Measurements from ENCODE around the gene WDFY4. TPM values are rescaled to one million over a fixed set of nuclear protein-coding genes. Genes with fewer than 3 reads are reported as not detected.

The WDFY4 gene
- total and polyA plus RNA-seq, 2 of the 4 experiments (the other 2 are of a cell fraction) = not detected

- Histone ChIP-seq H3K18ac (ENCODE audit: low read depth, low read length) (no peak overlapping the region), H3K14ac (replicated peaks; ENCODE audit: low read depth, low read length) (no peak overlapping the region), H3K4ac (ENCODE audit: low read depth, low read length) (no peak overlapping the region), H4K91ac (ENCODE audit: insufficient read depth, low read depth, low read length) (no peak overlapping the region), H2AK5ac (ENCODE audit: low read depth, low read length) (no peak overlapping the region), H3K9me1 (ENCODE audit: insufficient read depth, low read length) (no peaks in the 10 kb centered on the region), H4K8ac (ENCODE audit: low read depth in 2 of 2, low read length in 2 of 2) (no peak overlapping the region), H2BK5ac (ENCODE audit: low read depth, low read length, poor library complexity, severe bottlenecking) (no peak overlapping the region), H4K5ac (ENCODE audit: low read depth, low read length) (no peak overlapping the region), H3K23ac (ENCODE audit: low read depth, low read length) (no peak overlapping the region), H4K20me1 (ENCODE audit: insufficient read depth, low read length) (no peaks in the 10 kb centered on the region), H3K4me2 (ENCODE audit: low read depth, low read length) (no peak overlapping the region), H3K56ac (ENCODE audit: extremely low read depth, insufficient read depth, low read length) (no peak overlapping the region), H3K9ac (ENCODE audit: low read depth, low read length) (no peak overlapping the region), H2AFZ (replicated peaks; ENCODE audit: low read length, poor library complexity) (no peak overlapping the region), H3K27ac (ENCODE audit: insufficient read depth, low read length) (no peak overlapping the region), H3K36me3 (ENCODE audit: control insufficient read depth, insufficient read depth, low read length) (no peaks in the 10 kb centered on the region), H3K27me3 (ENCODE audit: control insufficient read depth, insufficient read depth, low read length) (peaks cover 12% of the 10 kb centered on the region), H3K79me1 (ENCODE audit: low read depth in 1 of 2, low read length in 2 of 2) (no peaks in the 10 kb centered on the region), H2AK9ac (replicated peaks; ENCODE audit: low read depth, low read length, poor library complexity) (no peak overlapping the region), H2BK120ac (ENCODE audit: low read depth, low read length) (no peak overlapping the region), H3K4me3 (ENCODE audit: insufficient read depth, low read depth, low read length) (no peak overlapping the region), H2BK20ac (ENCODE audit: low read depth, low read length) (no peak overlapping the region), H2BK15ac (ENCODE audit: low read depth, low read length) (no peak overlapping the region), H3K9me3 (ENCODE audit: control insufficient read depth, insufficient read depth, low read length) (no peaks in the 10 kb centered on the region), H3K4me1 (ENCODE audit: control insufficient read depth, insufficient read depth, low read length) (no peaks in the 10 kb centered on the region)
- intact Hi-C loops (cut with micrococcal nuclease) (no loop called here), dilution Hi-C loops (cut with HindIII; ENCODE audit: low sequenced_read_pairs, unreplicated experiment) (no loop called here), in situ Hi-C loops (cut with MboI; ENCODE audit: low sequenced_read_pairs) (no loop called here)
- ChIA-PET CTCF (no interaction called here), POLR2A (ENCODE audit: unreplicated experiment) (no interaction called here)
- WGBS, 2 experiments (ENCODE audit: extremely low coverage in 2 of 2, insufficient read length in 1 of 2) = 10% methylated on average over 2 of the region's 13 CpGs; no CpG with 5 or more reads in 1 of the 2 experiments
- ATAC-seq (ENCODE audit: low read depth) (no peak), DNase-seq (no peak)
- no TSS peak for BruUV-seq (replicated peaks)
- no peak for TF ChIP-seq RCOR1 (IDR thresholded peaks at IDR 0.05; ENCODE audit: insufficient replicate concordance, low read length)
- TF ChIP-seq RAD21 (IDR thresholded peaks at IDR 0.05; ENCODE audit: low read length) = no peak
- no peak for TF ChIP-seq FOS (IDR thresholded peaks at IDR 0.05; ENCODE audit: low read depth, low read length)
- TF ChIP-seq NFE2L2 (IDR thresholded peaks at IDR 0.05; ENCODE audit: low read depth, low read length) = no peak
- no peak for TF ChIP-seq CEBPB (IDR thresholded peaks at IDR 0.05; ENCODE audit: low read depth, low read length)
- no peak for TF ChIP-seq CHD1 (IDR thresholded peaks at IDR 0.05; ENCODE audit: low read depth, low read length)
- no peak for TF ChIP-seq SMC3 (IDR thresholded peaks at IDR 0.05; ENCODE audit: low read depth, low read length)
- TF ChIP-seq POLR2A (IDR thresholded peaks at IDR 0.05; ENCODE audit: low read depth, low read length) = no peak
Measured at GRCh38 chr10:48926764-48927540, 242.3 kb downstream of the WDFY4 start.

Measured in IMR-90 (cell line).